ENCODE results near the gene FUS.

The FUS gene

GRCh38 chr16:31216422-31217135 is 36.6 kb downstream of the FUS start, which contains the start of gene PYDC1:
PYDC1 (minus strand) TSS chr16:31217135; CDS start chr16:31217028, 107 bp downstream.
- in situ Hi-C loops (cut with HindIII; ENCODE audit: low sequenced_read_pairs) = no loop called here
- no peak for TF ChIP-seq CTCF (IDR thresholded peaks at IDR 0.05; ENCODE audit: low read depth, low read length, missing control alignments)
- DNase-seq (ENCODE audit: low read depth) = no peak
- H3K4me3 ChIP-seq (ENCODE audit: low read depth, low read length) = no peak within 1 kb of the TSS

- no peak for TF ChIP-seq CTCF (IDR thresholded peaks at IDR 0.05; ENCODE audit: low read depth, low read length, missing control alignments)
- H3K4me3 ChIP-seq (ENCODE audit: low read depth, low read length) = no peak overlapping the region
- no peak for DNase-seq (ENCODE audit: low read depth)
- in situ Hi-C loops (cut with HindIII; ENCODE audit: low sequenced_read_pairs) = no loop called here
Measured at GRCh38 chr16:31217136-31217530, 37.2 kb downstream of the FUS start.

- in situ Hi-C loops (cut with HindIII; ENCODE audit: low sequenced_read_pairs) = no loop called here
- no peak overlapping the region for H3K4me3 ChIP-seq (ENCODE audit: low read depth, low read length)
- DNase-seq (ENCODE audit: low read depth) = no peak
- no peak for TF ChIP-seq CTCF (IDR thresholded peaks at IDR 0.05; ENCODE audit: low read depth, low read length, missing control alignments)
Measured at GRCh38 chr16:31219154-31219741, 39.3 kb downstream of the FUS start.

- no peak for TF ChIP-seq CTCF (IDR thresholded peaks at IDR 0.05; ENCODE audit: low read depth, low read length, missing control alignments)
- in situ Hi-C loops (cut with HindIII; ENCODE audit: low sequenced_read_pairs) = no loop called here
- H3K4me3 ChIP-seq (ENCODE audit: low read depth, low read length) = no peak overlapping the region
- DNase-seq (ENCODE audit: low read depth) = no peak
Measured at GRCh38 chr16:31221357-31222160, 41.6 kb downstream of the FUS start.

- in situ Hi-C loops (cut with HindIII; ENCODE audit: low sequenced_read_pairs) = no loop called here
- H3K4me3 ChIP-seq (ENCODE audit: low read depth, low read length) = no peak overlapping the region
- no peak for DNase-seq (ENCODE audit: low read depth)
- TF ChIP-seq CTCF (IDR thresholded peaks at IDR 0.05; ENCODE audit: low read depth, low read length, missing control alignments) = no peak
Measured at GRCh38 chr16:31223044-31223443, 43.1 kb downstream of the FUS start.

- no peak for TF ChIP-seq CTCF (IDR thresholded peaks at IDR 0.05; ENCODE audit: low read depth, low read length, missing control alignments)
- DNase-seq (ENCODE audit: low read depth) = no peak
- H3K4me3 ChIP-seq (ENCODE audit: low read depth, low read length) = no peak overlapping the region
- in situ Hi-C loops (cut with HindIII; ENCODE audit: low sequenced_read_pairs) = no loop called here
Measured at GRCh38 chr16:31224092-31224955, 44.4 kb downstream of the FUS start.

Data from astrocyte of the cerebellum (primary cell).